Raji (cell line): ENCODE data around the gene PGD.

Experiments
- POLR2A ChIP-seq: IDR thresholded peaks from 2 replicates; pipeline ENCODE4 v1.6.1; 2011; ENCODE audit warnings: low read depth, low read length, control low read depth; ENCODE audit not compliant: insufficient read depth

Gene PGD

DNA sequence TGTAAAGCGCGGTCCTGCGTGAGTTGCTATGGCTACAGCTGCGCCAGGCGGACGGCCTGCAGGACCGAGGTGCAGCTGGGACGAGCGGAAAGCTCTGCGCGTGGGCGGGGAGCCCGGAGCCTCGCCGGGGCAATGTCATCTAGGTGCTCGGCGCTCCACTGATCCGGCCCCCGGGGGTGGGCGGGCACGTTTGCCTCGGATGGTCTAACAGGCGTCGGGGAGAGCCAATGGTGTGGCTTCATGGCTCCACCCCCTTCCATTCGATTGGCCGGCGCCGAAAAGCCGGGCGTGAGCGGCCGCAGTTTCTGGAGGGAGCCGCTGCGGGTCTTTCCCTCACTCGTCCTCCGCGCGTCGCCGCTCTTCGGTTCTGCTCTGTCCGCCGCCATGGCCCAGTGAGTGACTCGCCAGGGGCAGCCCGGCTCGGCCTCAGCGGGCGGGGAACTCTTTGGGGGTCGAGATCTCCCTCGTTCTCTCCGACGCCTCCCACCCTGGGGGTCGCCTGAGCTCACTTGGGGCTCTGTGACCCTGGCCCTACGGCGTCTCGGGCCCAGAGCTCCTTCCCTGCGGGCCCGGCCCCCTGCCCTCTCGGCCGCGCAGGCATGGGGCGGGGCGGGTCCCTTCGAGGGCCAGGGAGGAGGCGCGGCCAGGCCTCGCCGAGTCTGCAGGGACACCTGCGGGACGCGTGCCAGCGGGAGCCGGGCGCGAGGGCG, at the start of gene PGD:
Gene PGD (plus strand): TSS at position 331 of the 710 bp plus-strand sequence. CDS start 54 bp downstream, at position 385.
- peak; percentile 95 for TF ChIP-seq POLR2A

DNA sequence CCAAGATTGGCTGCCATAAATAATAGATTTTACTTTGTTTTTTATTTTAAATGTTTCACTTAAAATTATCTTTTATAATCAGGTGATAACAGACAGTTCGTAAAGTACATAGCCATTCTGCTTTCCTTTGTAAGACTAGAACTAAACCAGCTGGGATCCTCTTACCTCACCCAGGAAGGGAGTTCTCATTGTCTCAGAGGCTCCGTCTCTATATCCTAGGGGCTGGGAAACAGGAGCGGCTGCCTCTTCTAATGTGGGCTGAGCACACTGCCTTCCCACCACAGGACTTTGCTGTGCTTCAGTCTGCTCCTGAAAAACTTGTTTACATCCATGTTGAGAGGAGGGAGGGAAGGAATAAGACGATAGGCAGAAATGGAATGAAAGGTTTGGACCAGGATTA, 45.6 kb upstream of the PGD start:
- TF ChIP-seq POLR2A, result no peak

DNA sequence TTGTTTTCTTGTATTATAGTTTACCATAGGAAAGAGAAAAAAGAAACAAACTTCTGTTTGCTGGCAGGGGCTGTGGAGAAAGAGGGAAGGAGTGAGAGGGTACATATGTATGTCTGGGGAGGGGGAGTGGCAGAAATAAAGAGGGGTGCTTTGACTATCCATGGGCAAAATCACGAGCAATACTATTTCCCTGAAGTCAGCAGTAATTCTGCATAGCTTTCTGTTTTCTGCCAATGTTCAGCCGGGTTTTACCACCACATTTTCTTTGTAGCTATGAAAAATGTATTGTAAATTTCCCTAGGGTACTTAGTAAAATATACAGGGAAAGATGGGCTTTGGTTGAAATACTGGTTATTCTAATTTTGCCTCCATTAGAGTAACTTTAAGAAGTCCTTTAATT, 45.2 kb upstream of the PGD start:
- TF ChIP-seq POLR2A, result no peak

DNA sequence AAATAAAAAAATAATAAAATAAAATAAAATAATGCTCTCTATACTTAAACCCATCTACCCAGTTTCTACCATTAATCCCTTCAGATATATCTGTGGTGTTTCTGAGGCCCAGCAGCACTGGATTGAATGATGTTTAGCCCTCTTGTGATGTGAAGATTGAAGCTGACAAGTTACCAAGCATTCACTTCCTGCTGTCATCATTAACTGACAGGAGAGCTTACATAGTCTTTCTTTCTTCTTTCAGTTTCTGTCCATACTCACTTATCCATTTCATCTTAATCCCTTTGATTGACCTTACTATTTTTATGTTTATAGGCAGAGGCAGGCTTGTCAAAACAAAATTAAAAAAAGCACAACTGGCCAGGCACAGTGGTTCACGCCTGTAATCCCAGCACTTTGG, 38.8 kb upstream of the PGD start:
- no peak for TF ChIP-seq POLR2A

GRCh38 chr1:10361515-10361914, 37.3 kb upstream of the PGD start:
- no peak for TF ChIP-seq POLR2A

- TF ChIP-seq POLR2A, result no peak
Measured at GRCh38 chr1:10368194-10368593, 30.7 kb upstream of the PGD start.

GRCh38 chr1:10374442-10374860, 24.4 kb upstream of the PGD start:
- TF ChIP-seq POLR2A, result no peak

GRCh38 chr1:10378081-10378841, 20.6 kb upstream of the PGD start:
- no peak for TF ChIP-seq POLR2A

DNA sequence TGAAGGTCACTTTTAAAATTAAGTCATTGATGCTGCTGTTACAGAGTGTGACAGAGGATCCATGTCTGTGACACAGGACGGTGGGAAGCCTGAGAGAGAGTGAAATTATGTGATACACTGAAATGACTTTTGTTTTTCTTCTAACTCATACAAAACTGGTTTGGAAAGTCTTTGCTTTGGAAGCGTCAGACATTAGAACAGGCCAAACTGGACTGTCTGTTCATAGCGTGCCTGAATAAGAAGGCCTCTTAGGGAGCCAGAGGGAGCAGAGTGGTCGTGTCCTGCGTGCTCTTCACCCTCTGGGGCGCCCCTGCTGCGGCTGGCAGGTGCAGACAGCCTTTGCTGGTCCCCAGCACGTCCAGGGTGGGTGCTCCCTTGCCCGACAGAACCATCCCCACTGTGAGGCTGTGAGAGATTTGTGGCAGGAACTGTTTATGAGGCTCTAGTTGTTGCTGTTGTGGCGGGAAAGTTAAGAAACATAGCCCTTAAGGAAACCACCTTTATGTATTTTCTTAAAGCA, 19.7 kb upstream of the PGD start:
- no peak for TF ChIP-seq POLR2A

GRCh38 chr1:10379676-10380075, 19.2 kb upstream of the PGD start:
- TF ChIP-seq POLR2A, result no peak

DNA sequence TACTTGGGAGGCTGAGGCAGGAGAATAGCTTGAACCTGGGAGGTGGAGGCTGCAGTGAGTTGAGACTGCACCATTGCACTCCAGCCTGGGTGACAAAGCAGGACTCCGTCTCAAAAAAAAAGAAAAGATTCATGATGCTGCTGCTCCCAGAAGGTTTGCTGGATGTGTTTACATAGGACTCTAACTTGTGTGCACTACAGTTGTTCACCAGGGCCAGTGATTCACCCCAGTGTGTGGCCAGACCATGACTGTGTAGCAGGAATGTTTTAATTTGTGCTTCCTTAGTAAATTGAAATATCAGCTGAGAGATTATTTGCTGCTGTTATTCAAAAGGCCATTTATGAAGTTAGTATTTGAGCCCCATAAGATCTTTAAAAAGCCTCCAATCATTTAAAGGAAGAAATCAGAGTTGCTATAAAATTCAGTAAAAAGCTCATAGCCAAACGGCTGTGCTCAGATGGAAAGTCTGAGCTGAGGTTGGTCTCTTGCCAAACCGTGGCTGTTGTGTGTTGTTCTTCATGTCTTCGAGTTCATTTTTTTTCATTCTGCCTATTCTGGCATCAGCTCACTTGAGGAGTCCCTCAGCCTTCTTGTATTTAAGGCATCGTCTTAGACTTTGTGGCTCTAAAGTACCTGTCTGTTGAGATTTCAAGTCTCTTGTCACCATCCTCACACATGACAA, 18.1 kb upstream of the PGD start:
- no peak for TF ChIP-seq POLR2A

DNA sequence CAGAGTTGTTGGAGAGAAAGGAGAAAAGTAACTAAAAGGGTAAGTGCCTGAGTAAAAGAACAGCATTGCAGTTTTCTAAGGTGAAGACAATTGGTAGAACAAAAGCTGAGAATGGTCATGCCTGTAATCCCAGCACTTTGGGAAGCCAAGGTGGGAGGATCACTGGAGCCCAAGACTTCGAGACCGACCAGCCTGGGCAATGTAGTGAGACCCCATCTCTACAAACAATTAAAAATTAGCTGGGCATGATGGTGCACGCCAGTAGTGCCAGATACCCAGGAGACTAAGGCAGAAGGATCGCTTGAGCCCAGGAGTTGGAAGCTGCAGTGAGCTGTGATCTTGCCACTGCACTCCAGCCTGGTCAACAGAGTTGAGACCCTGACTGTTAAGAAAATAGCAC, 15.2 kb upstream of the PGD start:
- TF ChIP-seq POLR2A, result no peak

DNA sequence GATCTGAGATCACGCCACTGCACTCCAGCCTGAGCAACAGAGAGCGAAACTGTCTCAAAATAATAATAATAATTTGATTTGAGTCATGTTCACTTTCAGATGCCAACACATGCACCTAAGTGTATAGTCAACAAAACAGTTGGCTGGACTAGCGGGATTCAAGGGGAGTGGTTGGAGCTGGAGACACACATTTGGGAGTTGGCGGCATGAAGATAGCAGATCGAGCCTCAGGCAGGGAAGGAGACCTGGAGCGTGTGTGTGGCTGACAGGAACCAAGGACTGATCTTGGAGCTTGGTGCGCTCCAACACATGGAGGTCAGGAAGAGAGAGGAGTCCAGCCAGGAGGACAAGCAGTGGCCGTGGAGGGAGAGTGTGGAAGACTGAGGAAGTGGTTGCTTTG, 14.6 kb upstream of the PGD start:
- no peak for TF ChIP-seq POLR2A

DNA sequence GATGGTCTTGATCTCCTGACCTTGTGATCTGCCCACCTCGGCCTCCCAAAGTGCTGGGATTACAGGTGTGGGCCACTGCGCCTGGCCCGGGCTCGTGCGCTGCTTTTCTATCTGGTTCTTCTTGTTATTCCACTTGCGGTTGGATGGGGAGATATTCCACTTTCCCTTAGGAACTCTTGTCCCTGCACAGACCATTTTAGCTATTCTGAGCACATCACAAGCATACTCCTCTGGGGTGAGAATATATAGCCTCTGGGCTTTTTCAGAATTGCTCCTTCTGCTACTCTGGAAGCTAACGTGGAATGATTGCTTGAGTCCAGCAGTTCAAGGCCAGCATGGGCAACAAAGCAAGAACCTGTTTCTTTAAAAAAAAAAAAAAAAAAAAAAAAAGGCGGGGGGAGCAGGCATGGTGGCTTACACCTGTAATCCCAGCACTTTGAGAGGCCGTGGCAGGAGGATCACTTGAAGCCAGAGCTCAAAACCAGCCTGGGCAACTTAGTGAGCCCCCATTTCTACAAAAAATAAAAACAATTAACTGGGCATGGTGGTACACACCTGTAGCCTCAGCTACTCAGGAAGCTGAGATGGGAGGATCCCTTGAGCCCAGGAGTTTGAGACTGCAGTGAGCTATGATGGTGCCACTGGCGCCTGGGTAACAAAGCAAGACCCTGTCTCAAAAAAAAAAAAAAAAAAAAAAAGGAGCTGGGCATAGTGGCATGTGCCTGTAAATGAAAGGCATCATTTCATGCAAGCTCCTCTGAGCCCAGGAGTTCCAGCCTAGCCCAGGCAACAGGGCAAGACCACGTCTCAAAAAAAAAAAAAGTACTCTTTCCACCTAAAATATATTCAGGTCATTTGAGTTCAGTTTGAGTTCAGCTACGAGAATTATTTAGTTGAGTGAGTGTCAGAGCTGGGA, 11.8 kb upstream of the PGD start:
- no peak for TF ChIP-seq POLR2A

GRCh38 chr1:10387677-10388386, 11.0 kb upstream of the PGD start:
- peak; percentile 32; the same call in 1 of the 2 replicates for TF ChIP-seq POLR2A

DNA sequence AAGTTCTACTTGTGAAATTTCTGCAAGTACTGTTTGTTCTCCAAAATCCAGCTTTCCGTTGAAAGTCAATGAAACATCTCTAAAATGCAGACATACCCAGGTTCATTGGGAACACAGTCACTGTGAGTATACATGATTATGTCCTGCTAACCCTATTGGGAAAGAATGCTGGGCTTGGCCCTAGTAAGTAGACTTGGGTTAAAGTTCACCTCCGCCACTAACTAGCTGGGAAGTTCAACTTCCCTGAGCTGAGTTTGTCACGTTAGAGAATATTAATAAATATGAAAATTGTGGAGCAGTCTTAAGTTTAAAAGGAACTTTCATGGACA, 10.5 kb upstream of the PGD start:
- TF ChIP-seq POLR2A, result no peak
